WTC11 (cell line): ENCODE data around the gene PLCG1.

Source experiments
- CBFB ChIP-seq: sonication (generic); formaldehyde crosslinking; IDR thresholded peaks from 2 replicates; pipeline ENCODE4 v1.8.1; 2022; ENCODE audit warnings: mild to moderate bottlenecking, low read depth, missing genetic modification reagents
- CREB1 ChIP-seq: sonication (generic); formaldehyde crosslinking; IDR thresholded peaks from 2 replicates; pipeline ENCODE4 v1.8.0; 2023; ENCODE audit warnings: mild to moderate bottlenecking, missing genetic modification reagents
- CTCF ChIP-seq: fragments of 200-600 bp; IDR thresholded peaks from 2 replicates; pipeline ENCODE4 v1.8.0; 2022; ENCODE audit warnings: antibody characterized with exemption
- ELF4 ChIP-seq: sonication (generic); formaldehyde crosslinking; IDR thresholded peaks from 2 replicates; pipeline ENCODE4 v1.8.1; 2022; ENCODE audit warnings: low read depth, mild to moderate bottlenecking, moderate library complexity, missing genetic modification reagents
- GRHL2 ChIP-seq: fragments of 250-450 bp; sonication (Bioruptor Pico); IDR thresholded peaks from 2 replicates; pipeline ENCODE4 v1.8.0; 2022; ENCODE audit warnings: mild to moderate bottlenecking, moderate library complexity; ENCODE audit not compliant: insufficient replicate concordance, severe bottlenecking
- STAT6 ChIP-seq: sonication (generic); formaldehyde crosslinking; conservative IDR thresholded peaks from 2 replicates; pipeline ENCODE4 v1.8.1; 2023; ENCODE audit warnings: mild to moderate bottlenecking, low read depth, missing genetic modification reagents, moderate library complexity
- TF ChIP-seq, protein P1 (sequence below): sonication (generic); formaldehyde crosslinking; conservative IDR thresholded peaks from 2 replicates; pipeline ENCODE4 v1.8.1; 2022; ENCODE audit warnings: mild to moderate bottlenecking, missing genetic modification reagents
- TF ChIP-seq, protein P2 (sequence below): sonication (generic); formaldehyde crosslinking; IDR thresholded peaks from 2 replicates; pipeline ENCODE4 v1.8.1; 2023; ENCODE audit warnings: mild to moderate bottlenecking, missing genetic modification reagents, moderate library complexity
- TF ChIP-seq, protein P3 (sequence below): sonication (generic); formaldehyde crosslinking; IDR thresholded peaks from 2 replicates; pipeline ENCODE4 v1.8.1; 2022; ENCODE audit warnings: low read depth, missing genetic modification reagents, borderline replicate concordance

DNA sequence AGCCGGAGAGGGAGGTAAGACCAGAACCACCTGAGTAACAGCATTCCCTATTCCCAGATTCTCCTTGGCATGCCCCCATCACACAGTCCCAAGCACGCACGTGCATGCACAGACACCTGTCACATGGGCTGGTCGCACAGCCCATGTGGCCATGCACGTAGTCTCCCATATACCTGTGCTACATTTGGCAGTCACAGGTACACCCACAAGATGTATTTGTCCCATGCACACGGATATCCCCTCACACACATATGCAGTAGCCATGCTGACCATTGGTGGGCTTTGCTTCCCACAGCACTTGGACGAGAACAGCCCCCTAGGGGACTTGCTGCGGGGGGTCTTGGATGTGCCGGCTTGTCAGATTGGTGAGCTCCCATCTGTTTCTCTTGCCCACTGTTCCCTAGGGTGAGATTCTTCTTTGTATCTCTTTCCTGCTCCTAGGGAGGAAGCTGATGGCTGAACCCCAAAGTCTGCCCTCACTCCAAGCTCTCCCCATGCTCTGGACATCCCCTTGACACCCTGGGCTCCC is 31.9 kb downstream of the PLCG1 start:
- no peak for TF ChIP-seq CTCF
- TF ChIP-seq, protein P1, sequence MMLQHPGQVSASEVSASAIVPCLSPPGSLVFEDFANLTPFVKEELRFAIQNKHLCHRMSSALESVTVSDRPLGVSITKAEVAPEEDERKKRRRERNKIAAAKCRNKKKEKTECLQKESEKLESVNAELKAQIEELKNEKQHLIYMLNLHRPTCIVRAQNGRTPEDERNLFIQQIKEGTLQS (CRISPR knock-in tag), result no peak
- no peak for TF ChIP-seq ELF4 (CRISPR knock-in tag)
- TF ChIP-seq STAT6 (CRISPR knock-in tag), result no peak
- no peak for TF ChIP-seq CREB1 (CRISPR knock-in tag)
- TF ChIP-seq, protein P2, sequence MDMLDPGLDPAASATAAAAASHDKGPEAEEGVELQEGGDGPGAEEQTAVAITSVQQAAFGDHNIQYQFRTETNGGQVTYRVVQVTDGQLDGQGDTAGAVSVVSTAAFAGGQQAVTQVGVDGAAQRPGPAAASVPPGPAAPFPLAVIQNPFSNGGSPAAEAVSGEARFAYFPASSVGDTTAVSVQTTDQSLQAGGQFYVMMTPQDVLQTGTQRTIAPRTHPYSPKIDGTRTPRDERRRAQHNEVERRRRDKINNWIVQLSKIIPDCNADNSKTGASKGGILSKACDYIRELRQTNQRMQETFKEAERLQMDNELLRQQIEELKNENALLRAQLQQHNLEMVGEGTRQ, result no peak
- TF ChIP-seq, protein P3, sequence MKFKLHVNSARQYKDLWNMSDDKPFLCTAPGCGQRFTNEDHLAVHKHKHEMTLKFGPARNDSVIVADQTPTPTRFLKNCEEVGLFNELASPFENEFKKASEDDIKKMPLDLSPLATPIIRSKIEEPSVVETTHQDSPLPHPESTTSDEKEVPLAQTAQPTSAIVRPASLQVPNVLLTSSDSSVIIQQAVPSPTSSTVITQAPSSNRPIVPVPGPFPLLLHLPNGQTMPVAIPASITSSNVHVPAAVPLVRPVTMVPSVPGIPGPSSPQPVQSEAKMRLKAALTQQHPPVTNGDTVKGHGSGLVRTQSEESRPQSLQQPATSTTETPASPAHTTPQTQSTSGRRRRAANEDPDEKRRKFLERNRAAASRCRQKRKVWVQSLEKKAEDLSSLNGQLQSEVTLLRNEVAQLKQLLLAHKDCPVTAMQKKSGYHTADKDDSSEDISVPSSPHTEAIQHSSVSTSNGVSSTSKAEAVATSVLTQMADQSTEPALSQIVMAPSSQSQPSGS (CRISPR knock-in tag), result no peak
- TF ChIP-seq GRHL2 (CRISPR knock-in tag), result no peak
- TF ChIP-seq CBFB (CRISPR knock-in tag), result no peak
